ENCODE data around the gene ISM1.

The ISM1 gene

GRCh38 chr20:13313201-13313600, 92.1 kb downstream of the ISM1 start:
- no peak for DNase-seq (ENCODE audit: low read depth in 2 of 2)

DNA sequence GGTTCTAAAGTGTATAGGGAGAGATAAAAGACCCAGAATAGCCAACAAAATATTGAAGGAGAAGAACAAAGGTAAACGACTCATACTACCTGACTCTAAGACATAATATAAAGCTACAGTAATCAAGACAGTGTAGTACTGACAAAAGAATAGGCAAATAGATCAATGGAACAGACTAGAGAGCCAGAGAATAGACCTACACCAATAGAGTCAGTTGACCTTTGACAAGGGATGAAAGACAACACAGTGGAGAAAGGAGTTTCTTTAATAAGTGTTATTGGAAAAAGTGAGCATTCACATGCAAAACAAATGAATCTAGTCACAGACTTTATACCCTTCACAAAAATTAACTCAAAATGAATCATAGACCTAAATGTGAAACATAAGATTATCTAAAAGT, 96.4 kb downstream of the ISM1 start:
- no peak for DNase-seq (ENCODE audit: low read depth in 2 of 2)

DNA sequence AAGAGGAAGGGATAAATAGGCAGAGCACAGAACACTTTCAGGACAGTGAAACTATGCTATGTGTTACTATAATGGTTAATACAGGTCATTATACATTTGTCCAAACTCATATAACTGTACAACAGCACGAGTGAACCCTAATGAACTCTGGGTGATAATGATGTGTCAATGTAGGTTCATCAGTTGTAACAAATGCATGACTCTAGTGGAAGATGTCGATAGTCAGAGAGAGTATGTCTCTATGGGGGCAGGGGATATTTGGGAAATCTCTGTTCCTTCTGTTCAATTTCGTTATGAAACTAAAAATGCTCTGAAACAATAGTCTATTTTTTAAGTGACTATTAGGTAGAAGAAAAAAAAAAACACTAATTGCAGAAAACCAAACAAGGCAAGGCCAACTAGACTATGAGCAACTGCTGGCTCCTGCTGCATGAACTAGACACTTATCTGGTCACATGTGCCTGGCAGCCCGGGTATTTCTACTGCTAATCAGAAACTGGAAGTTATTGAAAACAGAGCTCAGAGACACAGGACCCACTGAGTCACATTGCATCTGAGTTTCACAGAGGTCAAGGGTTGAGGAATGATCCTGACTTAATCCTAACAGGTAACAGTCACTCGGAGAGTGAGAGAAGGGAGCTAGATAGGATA, 97.9 kb downstream of the ISM1 start:
- DNase-seq (ENCODE audit: low read depth in 2 of 2), result no peak

DNA sequence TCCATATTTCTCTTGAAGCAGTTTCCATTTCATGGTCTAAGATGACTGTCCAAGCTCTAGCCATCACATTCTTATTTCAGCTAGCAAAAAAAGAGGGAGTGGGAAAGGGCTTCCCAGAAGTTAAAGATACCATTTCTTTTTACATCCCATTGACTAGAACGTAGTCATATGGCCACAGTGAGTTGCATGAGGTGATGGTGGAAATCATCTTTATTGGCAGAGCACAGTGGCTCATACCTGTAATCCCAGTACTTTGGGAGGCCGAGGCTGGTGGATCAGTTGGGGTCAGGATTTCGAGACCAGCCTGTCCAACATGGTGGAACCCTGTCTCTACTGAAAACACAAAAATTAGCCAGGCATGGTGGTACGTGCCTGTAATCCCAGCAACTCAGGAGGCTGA, 99.6 kb downstream of the ISM1 start:
- no peak for DNase-seq (ENCODE audit: low read depth in 2 of 2)

DNA sequence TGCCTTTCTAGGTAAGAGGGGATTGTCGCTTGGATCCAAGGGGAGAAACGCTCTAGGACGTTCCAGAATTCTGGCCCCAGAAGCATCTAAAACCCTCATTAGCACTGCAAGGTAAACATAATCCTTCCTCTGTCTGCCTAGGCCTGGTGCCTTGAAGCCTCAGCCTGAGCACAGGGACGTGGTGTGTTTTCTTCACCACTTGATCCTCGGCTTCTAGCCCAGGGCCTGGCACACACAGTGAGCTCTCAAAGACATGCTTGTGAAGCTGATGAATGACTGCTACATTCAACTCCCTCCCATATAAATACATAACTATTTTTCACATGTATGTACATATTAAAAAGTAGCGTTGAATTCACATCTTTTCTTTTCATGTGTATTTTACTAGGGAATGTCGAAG, 100.3 kb downstream of the ISM1 start:
- DNase-seq (ENCODE audit: low read depth in 2 of 2), result no peak

DNA sequence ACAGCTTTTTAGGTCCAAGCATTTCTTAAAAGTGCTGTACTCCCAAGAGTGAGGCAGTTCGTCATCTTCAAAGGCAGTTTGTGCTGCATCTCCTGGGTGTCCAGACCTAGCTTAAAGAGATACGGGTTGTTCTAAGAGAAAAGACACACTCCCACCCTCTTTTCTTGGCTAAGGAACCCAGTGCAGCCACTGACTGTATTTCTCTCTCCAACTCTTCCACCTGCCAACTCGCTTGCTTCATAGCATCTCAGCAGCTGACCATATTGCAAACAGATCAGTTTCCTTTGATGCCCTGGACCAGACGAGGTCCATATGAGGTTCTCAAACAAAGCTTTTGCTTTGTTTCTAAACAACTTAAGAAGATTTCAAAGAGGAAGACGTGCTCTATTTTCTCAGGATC, 101.1 kb downstream of the ISM1 start:
- no peak for DNase-seq (ENCODE audit: low read depth in 2 of 2)

DNA sequence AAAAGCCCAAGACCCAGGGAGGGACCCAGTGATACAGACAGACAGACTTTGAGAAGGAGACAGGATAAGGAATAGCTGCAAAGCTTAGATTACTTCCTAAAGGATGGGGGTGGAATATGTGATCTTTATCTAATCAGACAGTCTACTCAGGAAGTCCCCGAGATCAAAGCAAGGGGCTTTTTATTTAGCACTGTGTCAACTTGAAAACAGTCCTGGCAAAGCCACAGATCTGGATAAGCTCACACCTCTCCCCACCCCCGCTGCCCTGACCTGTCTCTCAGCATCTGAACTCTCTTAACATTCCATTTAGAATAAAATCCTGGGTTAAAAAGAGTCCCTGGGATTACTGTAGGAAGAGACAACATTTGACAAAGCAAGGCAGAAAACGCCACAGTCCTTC, 101.5 kb downstream of the ISM1 start:
- DNase-seq (ENCODE audit: low read depth in 2 of 2), result no peak

- DNase-seq (ENCODE audit: low read depth in 2 of 2), result no peak
These were observed 104.0 kb downstream of the ISM1 start for GRCh38 chr20:13325033-13325432.

DNA sequence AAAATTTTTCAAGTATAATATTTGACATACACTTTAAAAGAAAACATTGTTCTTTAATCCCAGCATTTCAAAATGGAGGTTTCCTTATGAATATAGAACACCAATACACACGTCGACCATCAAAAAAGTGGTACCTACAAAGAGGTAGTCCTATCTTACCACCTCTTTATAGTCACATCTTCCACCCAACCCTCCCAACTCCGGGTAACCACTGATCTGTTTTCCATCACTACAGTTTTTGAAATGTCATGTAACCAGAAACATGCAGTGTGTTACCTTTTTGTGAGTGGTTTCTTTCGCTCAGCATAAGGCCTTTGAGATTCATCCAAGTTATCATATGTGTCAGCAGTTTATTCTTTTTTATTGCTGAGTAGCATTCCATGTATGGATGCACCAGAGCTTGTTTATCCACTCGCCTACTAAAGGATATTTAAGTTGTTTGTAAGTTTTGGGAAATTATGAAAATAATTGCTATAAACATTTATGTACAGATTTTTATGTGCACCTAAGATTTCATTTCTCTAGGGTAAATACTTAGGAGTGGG, 104.8 kb downstream of the ISM1 start:
- no peak for DNase-seq (ENCODE audit: low read depth in 2 of 2)

- DNase-seq (ENCODE audit: low read depth in 2 of 2), result no peak
These were observed 110.5 kb downstream of the ISM1 start for GRCh38 chr20:13331536-13331935.

DNA sequence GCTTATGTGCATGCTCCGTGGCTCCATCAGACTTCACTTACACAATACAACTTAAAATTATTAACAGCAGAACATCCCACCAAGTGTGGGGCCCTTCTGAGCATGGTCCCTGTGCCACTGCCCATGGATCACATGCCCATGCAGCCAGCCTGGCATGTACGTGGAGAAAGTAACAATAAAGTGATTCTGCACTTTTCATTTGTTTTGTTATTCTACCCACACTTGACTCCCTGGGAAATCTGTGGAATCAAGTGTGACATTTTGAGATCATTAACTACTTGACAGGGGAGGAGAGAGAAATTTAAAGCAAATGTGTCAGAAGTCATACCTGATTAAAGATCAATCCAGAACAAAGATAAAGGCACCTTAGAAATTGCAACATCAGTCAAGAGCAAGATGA, 112.0 kb downstream of the ISM1 start:
- no peak for DNase-seq (ENCODE audit: low read depth in 2 of 2)

- no peak for DNase-seq (ENCODE audit: low read depth in 2 of 2)
These were observed 112.7 kb downstream of the ISM1 start for GRCh38 chr20:13333793-13334192.

DNA sequence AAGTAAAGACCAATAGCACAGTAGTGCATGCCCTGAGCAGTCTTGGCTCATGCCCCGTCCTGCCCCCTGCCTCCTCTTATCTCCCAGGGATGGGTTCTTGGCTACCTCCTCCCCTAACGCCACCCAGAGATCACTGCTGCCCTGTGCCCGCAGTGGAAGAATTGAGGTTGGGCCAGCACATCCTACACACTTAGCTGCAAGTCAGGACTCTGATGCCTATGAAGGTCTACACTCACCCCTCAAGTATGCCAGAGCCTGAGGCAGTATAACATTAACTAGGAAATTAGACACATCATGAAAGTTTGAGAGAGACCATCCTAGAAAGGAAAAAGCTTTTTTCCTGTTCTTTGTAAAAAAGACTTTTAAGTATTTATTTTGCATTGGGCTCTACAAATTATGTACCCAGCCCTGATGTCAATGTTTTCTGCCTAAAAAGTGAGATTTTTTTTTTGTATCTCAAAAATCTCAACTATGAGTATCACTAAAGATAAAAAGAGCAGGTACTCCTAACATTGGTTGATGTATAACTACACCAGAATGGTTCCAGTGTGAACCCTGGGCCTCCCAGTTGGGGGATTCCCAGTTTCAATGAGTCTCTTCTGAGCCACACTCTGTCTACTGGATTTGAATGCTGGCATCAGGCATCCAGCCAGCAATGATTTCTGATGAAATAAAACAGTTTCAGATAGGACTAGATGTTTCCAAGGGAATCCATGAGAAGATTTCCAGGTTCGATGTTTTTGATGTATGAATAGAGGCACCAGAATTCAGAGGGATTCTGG, 115.4 kb downstream of the ISM1 start:
- no peak for DNase-seq (ENCODE audit: low read depth in 2 of 2)

GRCh38 chr20:13337090-13337784, 116.2 kb downstream of the ISM1 start:
- no peak for DNase-seq (ENCODE audit: low read depth in 2 of 2)

DNA sequence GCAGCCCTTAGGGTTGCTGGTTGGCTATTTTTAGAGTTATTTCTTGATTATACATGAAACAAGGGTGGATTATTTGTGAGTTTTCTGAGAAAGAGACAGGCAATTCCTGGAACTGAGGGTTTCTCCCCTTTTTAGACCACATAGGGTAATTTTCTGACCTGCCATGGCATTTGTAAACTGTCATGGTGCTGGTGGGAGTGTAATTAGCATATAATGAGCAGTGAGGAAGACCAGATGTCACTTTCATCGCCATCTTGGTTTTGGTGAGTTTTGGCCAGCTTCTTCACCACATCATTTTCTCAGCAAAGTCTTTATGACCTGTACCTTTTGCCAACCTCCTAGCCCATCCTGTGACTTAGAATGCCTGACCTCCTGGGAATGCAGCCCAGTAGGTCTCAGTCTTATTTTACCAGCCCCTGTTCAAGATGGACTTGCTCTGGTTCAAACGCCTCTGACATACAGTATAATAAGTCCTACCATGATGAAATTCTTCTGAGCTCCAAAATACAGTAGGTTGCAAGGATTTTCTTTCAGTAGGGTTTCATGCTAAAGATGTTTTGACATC, 117.1 kb downstream of the ISM1 start:
- no peak for DNase-seq (ENCODE audit: low read depth in 2 of 2)

DNA sequence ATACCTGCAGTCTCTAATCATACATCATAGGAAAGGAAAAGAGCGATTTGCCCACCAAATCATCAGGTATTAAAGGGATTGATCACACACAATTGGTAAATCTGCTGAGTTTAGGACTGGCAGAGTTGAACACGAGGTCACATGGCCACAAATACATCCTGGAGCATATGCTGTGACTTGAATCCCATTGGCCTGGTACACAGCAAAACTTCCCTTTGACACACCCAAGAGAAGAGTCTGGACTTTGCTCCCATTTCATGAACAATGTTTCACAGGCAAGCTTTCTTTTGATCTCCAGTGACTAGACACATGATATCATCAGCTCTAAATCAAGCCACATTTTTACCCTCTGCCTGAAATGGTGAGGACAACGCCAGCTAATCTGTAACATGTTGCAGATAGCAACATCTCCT, 117.9 kb downstream of the ISM1 start:
- no peak for DNase-seq (ENCODE audit: low read depth in 2 of 2)

- no peak for DNase-seq (ENCODE audit: low read depth in 2 of 2)
These were observed 119.0 kb downstream of the ISM1 start for GRCh38 chr20:13340088-13340487.

- DNase-seq (ENCODE audit: low read depth in 2 of 2), result no peak
These were observed 120.8 kb downstream of the ISM1 start for GRCh38 chr20:13341737-13342393.

- DNase-seq (ENCODE audit: low read depth in 2 of 2), result no peak
These were observed 121.6 kb downstream of the ISM1 start for GRCh38 chr20:13342469-13343242.

DNA sequence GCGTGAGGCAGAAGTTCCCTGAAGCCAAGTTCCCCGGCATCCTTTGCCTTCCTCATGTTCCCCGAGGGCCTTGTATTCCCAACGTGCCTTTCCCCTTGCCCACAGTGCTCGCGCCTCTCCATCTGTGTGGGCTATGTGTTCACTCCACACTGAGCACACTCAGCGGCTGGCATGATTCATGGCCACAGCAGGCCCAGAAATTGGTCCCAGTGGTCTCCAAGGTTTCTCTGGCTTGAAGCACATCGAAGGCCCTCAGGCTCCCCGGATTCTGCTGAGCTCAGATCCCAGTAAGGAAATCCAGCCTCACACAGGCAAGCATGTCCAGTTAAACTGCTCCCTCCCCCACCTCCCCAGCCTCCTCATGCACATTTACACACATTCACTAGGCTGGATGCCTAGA, 123.6 kb downstream of the ISM1 start:
- DNase-seq (ENCODE audit: low read depth in 2 of 2), result no peak
